Measurements from ENCODE around the gene NCAM1. TPM values are rescaled to one million over a fixed set of nuclear protein-coding genes. Genes with fewer than 3 reads are reported as not detected.
A peak's percentile ranks its signal among the peaks of the same experiment; 100 is the strongest.

NCAM1 gene
- total and polyA plus RNA-seq, 2 of the 13 experiments (the other 11 are each of a cell fraction or from before 2014, with no cell fraction given): 0.05 TPM; not detected in 1

- TF ChIP-seq MAZ (IDR thresholded peaks at IDR 0.05; ENCODE audit: borderline replicate concordance, low read depth, low read length) (no peak), MAZ (CRISPR knock-in tag; IDR thresholded peaks at IDR 0.05; ENCODE audit: low read depth) (no peak), ZFP1 (CRISPR knock-in tag; IDR thresholded peaks at IDR 0.05) (no peak), POLR2A (IDR thresholded peaks at IDR 0.05; ENCODE audit: insufficient read depth in 1 of 2, low read depth in 2 of 2, low read length in 2 of 2) (no peak)
Measured at GRCh38 chr11:113193016-113193415, 231.8 kb downstream of the NCAM1 start (continued).

GRCh38 chr11:113193946-113194345, 232.7 kb downstream of the NCAM1 start:
- Histone ChIP-seq H3K27me3 (ENCODE audit: control insufficient read depth in 1 of 2, insufficient read depth in 2 of 2, low read length in 2 of 2) (no peaks in the 10 kb centered on the region; a peak in 2 of 5 replicates), H2AFZ (ENCODE audit: low read length) (no peak overlapping the region), H3K4me2 (ENCODE audit: low read depth, low read length) (no peak overlapping the region), H3K79me2 (ENCODE audit: insufficient read depth, low read length) (no peaks in the 10 kb centered on the region), H4K20me1 (ENCODE audit: insufficient read depth, low read length) (no peaks in the 10 kb centered on the region), H3K4me1 (ENCODE audit: insufficient read depth, low read length) (peaks cover 8% of the 10 kb centered on the region; the same call in 1 of the 2 replicates), H3K4me3 (replicated peaks in 1 of 3; ENCODE audit: insufficient read depth in 1 of 3, low read depth in 2 of 3, low read length in 3 of 3) (no peak overlapping the region), H3K9ac (ENCODE audit: insufficient read depth, low read depth, low read length) (no peak overlapping the region), H3K36me3 (replicated peaks in 1 of 2; ENCODE audit: control insufficient read depth in 1 of 2, insufficient read depth in 2 of 2, low read length in 2 of 2) (no peaks in the 10 kb centered on the region), H3K9me3 (ENCODE audit: low read length) (no peaks in the 10 kb centered on the region), H3K27ac (ENCODE audit: extremely low read length, insufficient read depth, low read length) (no peak overlapping the region)
- intact Hi-C loops (cut with micrococcal nuclease; ENCODE audit: unreplicated experiment): no loop called here
- 15% methylated on average over 5 of the region's 5 CpGs for WGBS (ENCODE audit: low lambda C conversion rate)
- ChIA-PET POLR2A (no interaction called here), CTCF (ENCODE audit: low intra/inter-chr PET ratio, low total read pairs) (no interaction called here)
- in situ Hi-C loops (cut with HindIII; ENCODE audit: extremely low pct_ligation_motif_present, low pct_unique_long_range_greater_than_20kb): no loop called here
- no peak for DNase-seq (ENCODE audit: low spot score)
- no TSS peak for BruUV-seq (replicated peaks)
- TF ChIP-seq CREB1 (IDR thresholded peaks at IDR 0.05) (0 out of 2 replicates have a peak, but pooled peaks have one; percentile 17), CREB1 (CRISPR knock-in tag; IDR thresholded peaks at IDR 0.05) (no peak), ARID4A (CRISPR knock-in tag; IDR thresholded peaks at IDR 0.05; ENCODE audit: borderline replicate concordance) (no peak), REST (IDR thresholded peaks at IDR 0.05; ENCODE audit: borderline replicate concordance in 1 of 2, low read depth in 1 of 2, low read length in 2 of 2) (no peak), ATF7 (IDR thresholded peaks at IDR 0.05) (peak; percentile 47), ATF7 (CRISPR knock-in tag; IDR thresholded peaks at IDR 0.05) (no peak), NAIF1 (CRISPR knock-in tag; IDR thresholded peaks at IDR 0.05; ENCODE audit: borderline replicate concordance) (no peak)
- no peak for FAIRE-seq
- ATAC-seq: no peak
